Fibroblast of mammary gland (primary cell): ENCODE results near the gene SDK2.

Source experiments
- DNase-seq: peaks from one replicate; pipeline ENCODE4 v3.0.0-alpha.2; 2010; ENCODE audit warnings: low read depth
- H3K4me3 ChIP-seq: 2 replicates; pipeline ENCODE4 v1.5.1; 2011; ENCODE audit warnings: low read depth, mild to moderate bottlenecking, low read length, moderate library complexity; ENCODE audit not compliant: control insufficient read depth
- TF ChIP-seq, protein P1 (sequence below): conservative IDR thresholded peaks from 2 replicates; pipeline ENCODE4 v1.5.1; 2011; ENCODE audit warnings: low read depth, low read length, inconsistent platforms; ENCODE audit not compliant: control insufficient read depth, insufficient read depth

SDK2 gene

DNA sequence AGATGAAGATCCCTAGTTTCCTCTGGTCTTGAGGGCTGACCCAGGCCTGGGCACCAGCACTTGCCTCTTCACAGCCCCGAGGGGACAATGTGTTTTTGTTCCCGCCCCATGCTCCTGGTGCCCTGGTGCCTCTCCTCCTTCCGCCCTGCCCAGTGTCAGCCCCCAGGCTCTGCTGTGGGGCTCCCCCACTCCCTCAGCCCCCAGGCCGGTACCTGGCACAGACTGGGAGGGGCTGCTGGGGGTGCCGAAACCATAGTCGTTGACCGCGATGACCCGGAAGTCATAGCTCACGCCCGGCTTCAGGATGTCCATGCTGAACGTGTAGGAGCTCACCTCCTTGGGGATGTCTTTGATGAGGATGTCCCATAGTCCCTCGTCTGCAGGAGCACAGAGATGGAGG is 292.0 kb downstream of the SDK2 start:
- no peak overlapping the region for H3K4me3 ChIP-seq
- TF ChIP-seq, protein P1, sequence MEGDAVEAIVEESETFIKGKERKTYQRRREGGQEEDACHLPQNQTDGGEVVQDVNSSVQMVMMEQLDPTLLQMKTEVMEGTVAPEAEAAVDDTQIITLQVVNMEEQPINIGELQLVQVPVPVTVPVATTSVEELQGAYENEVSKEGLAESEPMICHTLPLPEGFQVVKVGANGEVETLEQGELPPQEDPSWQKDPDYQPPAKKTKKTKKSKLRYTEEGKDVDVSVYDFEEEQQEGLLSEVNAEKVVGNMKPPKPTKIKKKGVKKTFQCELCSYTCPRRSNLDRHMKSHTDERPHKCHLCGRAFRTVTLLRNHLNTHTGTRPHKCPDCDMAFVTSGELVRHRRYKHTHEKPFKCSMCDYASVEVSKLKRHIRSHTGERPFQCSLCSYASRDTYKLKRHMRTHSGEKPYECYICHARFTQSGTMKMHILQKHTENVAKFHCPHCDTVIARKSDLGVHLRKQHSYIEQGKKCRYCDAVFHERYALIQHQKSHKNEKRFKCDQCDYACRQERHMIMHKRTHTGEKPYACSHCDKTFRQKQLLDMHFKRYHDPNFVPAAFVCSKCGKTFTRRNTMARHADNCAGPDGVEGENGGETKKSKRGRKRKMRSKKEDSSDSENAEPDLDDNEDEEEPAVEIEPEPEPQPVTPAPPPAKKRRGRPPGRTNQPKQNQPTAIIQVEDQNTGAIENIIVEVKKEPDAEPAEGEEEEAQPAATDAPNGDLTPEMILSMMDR, result no peak
- DNase-seq, result no peak

DNA sequence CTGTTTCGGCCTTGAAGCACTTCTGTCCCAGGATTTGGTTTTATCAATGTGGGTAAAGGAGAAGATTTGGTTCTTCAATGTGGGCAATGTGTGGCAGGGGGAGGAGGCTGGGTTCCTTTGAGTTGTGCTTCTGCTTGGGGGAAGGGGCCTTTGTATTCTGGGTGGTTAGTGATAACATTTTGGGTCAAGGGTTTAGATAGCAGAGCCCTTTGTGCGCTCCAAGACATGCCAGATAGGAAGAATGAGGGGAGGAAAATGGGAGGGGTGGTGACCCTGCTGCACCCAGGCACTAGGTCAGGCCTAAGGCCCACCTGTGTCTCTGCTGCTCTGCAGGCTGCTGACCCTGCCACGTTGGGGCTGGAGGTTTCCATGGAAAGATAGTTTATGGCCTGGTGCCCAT is 292.5 kb downstream of the SDK2 start:
- DNase-seq, result no peak
- TF ChIP-seq, protein P1, result no peak
- H3K4me3 ChIP-seq, result no peak overlapping the region

DNA sequence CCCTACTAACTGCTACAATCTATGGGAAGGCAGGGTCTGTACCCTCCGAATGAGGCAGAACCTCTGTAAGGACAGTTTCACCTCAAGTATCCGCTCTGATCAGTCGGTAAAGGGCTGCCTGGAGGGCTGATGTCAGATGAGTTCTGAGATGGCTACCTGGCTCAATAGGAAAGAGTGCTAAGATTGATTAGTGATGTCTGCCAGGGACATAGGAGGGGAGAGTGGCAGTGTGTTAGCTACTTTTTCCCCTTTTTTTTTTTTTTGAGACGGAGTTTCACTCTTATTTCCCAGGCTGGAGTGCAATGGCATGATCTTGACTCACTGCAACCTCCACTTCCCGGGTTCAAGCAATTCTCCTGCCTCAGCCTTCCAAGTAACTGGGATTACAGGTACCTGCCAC is 293.4 kb downstream of the SDK2 start:
- no peak for DNase-seq
- H3K4me3 ChIP-seq, result no peak overlapping the region

DNA sequence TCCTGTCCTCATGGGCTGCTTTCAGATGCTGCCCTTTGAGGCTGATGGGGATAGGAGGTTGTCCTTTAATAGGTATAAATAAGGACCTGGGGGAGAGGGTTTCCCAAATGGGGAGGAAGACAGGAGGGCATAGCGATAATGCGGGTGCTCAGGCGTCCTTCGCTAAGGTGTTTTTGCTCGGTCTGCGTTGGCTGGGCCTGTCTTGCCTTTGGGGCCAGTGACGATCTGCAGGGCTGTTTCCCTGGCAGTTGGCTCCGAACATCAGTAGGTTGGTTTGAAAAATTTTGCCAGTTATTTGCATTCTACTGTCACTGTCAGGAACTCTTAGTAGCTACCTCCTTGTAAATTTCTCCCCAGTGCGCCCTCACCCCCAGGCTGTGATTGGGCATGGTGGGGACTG is 294.6 kb downstream of the SDK2 start:
- no peak for DNase-seq
- TF ChIP-seq, protein P1, result no peak
- no peak overlapping the region for H3K4me3 ChIP-seq

More for the DNA sequence above, 293.4 kb downstream of the SDK2 start:
- TF ChIP-seq, protein P1, result no peak

DNA sequence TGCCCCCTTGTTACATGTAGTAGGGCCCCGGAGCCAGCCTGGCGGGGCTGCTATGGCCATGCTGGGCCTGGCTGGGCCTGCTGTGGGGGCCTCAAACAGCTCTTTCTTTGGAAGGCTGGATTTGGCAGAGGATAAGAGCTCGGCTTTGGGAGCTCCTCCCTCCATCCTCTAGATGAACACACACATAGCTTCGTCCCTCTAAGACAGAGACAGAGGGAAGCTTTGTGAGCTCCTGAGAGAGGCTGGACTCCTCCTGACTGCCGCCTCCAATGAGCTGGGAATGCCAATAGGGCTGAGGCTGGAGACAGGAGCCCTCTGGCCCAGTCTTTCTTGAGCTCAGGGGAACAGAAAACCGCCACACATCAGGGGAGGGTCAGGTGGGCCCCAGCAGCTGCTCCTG is 295.1 kb downstream of the SDK2 start:
- DNase-seq, result no peak
- TF ChIP-seq, protein P1, result no peak

DNA sequence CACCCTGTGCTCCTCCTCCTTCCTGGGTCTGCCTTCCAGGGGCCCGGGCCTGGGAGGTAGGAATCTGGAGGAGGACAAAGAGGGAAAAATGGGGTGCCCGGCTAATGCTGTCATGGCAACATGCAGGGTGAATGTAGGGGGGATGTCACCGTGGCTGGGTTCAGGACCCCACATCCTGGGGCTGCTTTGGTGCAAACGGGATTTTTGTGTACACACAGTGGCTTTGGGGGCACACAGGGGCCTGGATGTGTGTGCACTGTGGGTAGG is 295.5 kb downstream of the SDK2 start:
- no peak overlapping the region for H3K4me3 ChIP-seq
- TF ChIP-seq, protein P1, result no peak
- DNase-seq, result no peak

More for the DNA sequence above, 295.1 kb downstream of the SDK2 start:
- no peak overlapping the region for H3K4me3 ChIP-seq
